Memory B cell (primary cell): ENCODE data around the gene ATG5.

ENCODE experiments used
- ATAC-seq: fragments of 150-1000 bp; cut with Tn5 transposase; 2 replicates; pipeline ENCODE4 v1.10.0; 2021; ENCODE audit warnings: low read depth, mild to moderate bottlenecking, moderate library complexity
- DNase-seq, 2 donors: peaks; one replicate each; pipeline ENCODE4 v3.0.0; 2022; ENCODE audit warnings: low spot score in 2 of 2
- H3K27ac Mint-ChIP-seq: one replicate; pipeline ENCODE4 v1.8.0; 2022; ENCODE audit warnings: mild to moderate bottlenecking, moderate library complexity, mixed read lengths
- H3K27me3 Mint-ChIP-seq: one replicate; pipeline ENCODE4 v1.8.0; 2022; ENCODE audit warnings: mixed read lengths
- H3K36me3 Mint-ChIP-seq: one replicate; pipeline ENCODE4 v1.8.0; 2022; ENCODE audit warnings: mild to moderate bottlenecking, mixed read lengths
- H3K4me1 Mint-ChIP-seq: one replicate; pipeline ENCODE4 v1.8.0; 2022; ENCODE audit warnings: mixed read lengths
- H3K4me3 Mint-ChIP-seq: one replicate; pipeline ENCODE4 v1.8.0; 2022; ENCODE audit warnings: mild to moderate bottlenecking, moderate library complexity, mixed read lengths
- H3K9me3 Mint-ChIP-seq: one replicate; pipeline ENCODE4 v1.8.0; 2022; ENCODE audit warnings: mixed read lengths

The ATG5 gene

GRCh38 chr6:106146852-106147351, 178.7 kb downstream of the ATG5 start:
- Mint-ChIP-seq H3K27me3 (no peaks in the 10 kb centered on the region), H3K4me3 (no peak overlapping the region), H3K9me3 (no peaks in the 10 kb centered on the region), H3K27ac (no peak overlapping the region), H3K36me3 (no peaks in the 10 kb centered on the region), H3K4me1 (peaks cover 21% of the 10 kb centered on the region)
- ATAC-seq (no peak), DNase-seq (no peak)

GRCh38 chr6:106145741-106146227, 179.8 kb downstream of the ATG5 start:
- DNase-seq (no peak), ATAC-seq (no peak)
- no peak overlapping the region for H3K27ac Mint-ChIP-seq
- peaks cover 29% of the 10 kb centered on the region for H3K4me1 Mint-ChIP-seq
- H3K27me3 Mint-ChIP-seq, result no peaks in the 10 kb centered on the region
- H3K9me3 Mint-ChIP-seq, result no peaks in the 10 kb centered on the region
- H3K36me3 Mint-ChIP-seq, result no peaks in the 10 kb centered on the region
- no peak overlapping the region for H3K4me3 Mint-ChIP-seq

- Mint-ChIP-seq H3K27me3 (no peaks in the 10 kb centered on the region), H3K4me1 (peaks cover 29% of the 10 kb centered on the region), H3K36me3 (no peaks in the 10 kb centered on the region), H3K4me3 (no peak overlapping the region), H3K9me3 (no peaks in the 10 kb centered on the region), H3K27ac (no peak overlapping the region)
- DNase-seq (no peak), ATAC-seq (no peak)
Measured at GRCh38 chr6:106145144-106145543, 180.4 kb downstream of the ATG5 start.

GRCh38 chr6:106143665-106144064, 181.9 kb downstream of the ATG5 start:
- no peak for ATAC-seq
- H3K4me3 Mint-ChIP-seq, result no peak overlapping the region

GRCh38 chr6:106142876-106143431, 182.6 kb downstream of the ATG5 start:
- H3K4me1 Mint-ChIP-seq, result peaks cover 33% of the 10 kb centered on the region
- ATAC-seq, result no peak
- H3K9me3 Mint-ChIP-seq, result no peaks in the 10 kb centered on the region
- H3K4me3 Mint-ChIP-seq, result no peak overlapping the region
- H3K27ac Mint-ChIP-seq, result no peak overlapping the region
- H3K36me3 Mint-ChIP-seq, result no peaks in the 10 kb centered on the region
- H3K27me3 Mint-ChIP-seq, result no peaks in the 10 kb centered on the region
- DNase-seq, result no peak

More at GRCh38 chr6:106143665-106144064, 181.9 kb downstream of the ATG5 start:
- no peaks in the 10 kb centered on the region for H3K27me3 Mint-ChIP-seq
- no peaks in the 10 kb centered on the region for H3K36me3 Mint-ChIP-seq
- no peak overlapping the region for H3K27ac Mint-ChIP-seq
- H3K9me3 Mint-ChIP-seq, result no peaks in the 10 kb centered on the region
- H3K4me1 Mint-ChIP-seq, result peaks cover 29% of the 10 kb centered on the region
- no peak for DNase-seq

GRCh38 chr6:106141441-106142237, 183.9 kb downstream of the ATG5 start:
- Mint-ChIP-seq H3K4me3 (peak overlapping the region; percentile 77), H3K27me3 (no peaks in the 10 kb centered on the region), H3K27ac (peak overlapping the region; percentile 90), H3K36me3 (no peaks in the 10 kb centered on the region), H3K4me1 (peaks cover 32% of the 10 kb centered on the region), H3K9me3 (no peaks in the 10 kb centered on the region)
- DNase-seq (no peak), ATAC-seq (peak; percentile 72)

- ATAC-seq (peak; percentile 37), DNase-seq (no peak)
- Mint-ChIP-seq H3K27ac (no peak overlapping the region), H3K4me3 (no peak overlapping the region), H3K4me1 (peaks cover 27% of the 10 kb centered on the region), H3K36me3 (no peaks in the 10 kb centered on the region), H3K27me3 (no peaks in the 10 kb centered on the region), H3K9me3 (no peaks in the 10 kb centered on the region)
Measured at GRCh38 chr6:106138151-106138550, 187.4 kb downstream of the ATG5 start.

GRCh38 chr6:106136845-106137244, 188.7 kb downstream of the ATG5 start:
- no peak for ATAC-seq
- Mint-ChIP-seq H3K4me1 (peaks cover 17% of the 10 kb centered on the region), H3K27me3 (no peaks in the 10 kb centered on the region), H3K4me3 (no peak overlapping the region), H3K9me3 (no peaks in the 10 kb centered on the region), H3K36me3 (no peaks in the 10 kb centered on the region), H3K27ac (no peak overlapping the region)
- DNase-seq, result no peak

- H3K4me3 Mint-ChIP-seq, result no peak overlapping the region
- H3K4me1 Mint-ChIP-seq, result peaks cover 10% of the 10 kb centered on the region
- H3K27me3 Mint-ChIP-seq, result no peaks in the 10 kb centered on the region
- no peaks in the 10 kb centered on the region for H3K9me3 Mint-ChIP-seq
- no peak for ATAC-seq
- no peaks in the 10 kb centered on the region for H3K36me3 Mint-ChIP-seq
- no peak for DNase-seq
- no peak overlapping the region for H3K27ac Mint-ChIP-seq
Measured at GRCh38 chr6:106135911-106136571, 189.5 kb downstream of the ATG5 start.

- no peaks in the 10 kb centered on the region for H3K9me3 Mint-ChIP-seq
- H3K4me3 Mint-ChIP-seq, result no peak overlapping the region
- no peaks in the 10 kb centered on the region for H3K27me3 Mint-ChIP-seq
- no peak overlapping the region for H3K27ac Mint-ChIP-seq
- DNase-seq, result no peak
- no peaks in the 10 kb centered on the region for H3K36me3 Mint-ChIP-seq
- peaks cover 10% of the 10 kb centered on the region for H3K4me1 Mint-ChIP-seq
- no peak for ATAC-seq
Measured at GRCh38 chr6:106134906-106135634, 190.5 kb downstream of the ATG5 start.
